ENCODE results near the gene CRYL1.

Gene CRYL1

DNA sequence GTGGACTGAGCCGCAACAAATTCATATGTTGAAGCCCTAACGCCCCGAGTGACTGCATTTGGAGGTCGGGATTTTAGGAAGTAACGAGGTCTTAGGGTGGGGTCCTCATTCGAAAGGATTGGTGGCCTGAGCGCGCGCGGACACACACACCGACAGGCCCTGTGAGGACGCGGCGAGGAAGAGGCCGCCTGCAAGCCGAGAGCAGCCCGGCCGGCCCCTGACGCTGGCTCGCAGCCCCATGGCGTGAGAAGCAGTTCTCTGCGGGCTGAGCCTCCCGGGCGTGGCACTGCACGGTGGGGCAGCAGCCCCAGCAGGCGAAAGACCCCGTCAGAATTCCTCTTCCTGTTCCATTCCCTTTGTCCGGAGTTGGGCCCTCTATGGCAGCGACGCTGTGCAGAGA lies 131.2 kb downstream of the CRYL1 start:
- FAIRE-seq, result no peak

DNA sequence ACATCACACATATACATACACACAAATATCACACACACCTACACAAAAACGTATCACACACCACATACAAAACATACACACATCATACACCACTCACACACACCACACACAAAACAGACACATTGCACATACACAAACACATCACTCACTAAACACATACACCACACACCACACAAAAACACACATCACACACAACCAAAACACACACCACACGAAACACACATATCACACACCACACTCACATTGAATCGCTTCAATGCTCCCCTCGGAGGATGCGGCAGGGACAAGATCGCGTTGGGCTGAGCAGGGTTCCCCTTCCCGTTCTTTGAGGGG lies 131.5 kb downstream of the CRYL1 start:
- FAIRE-seq, result no peak

DNA sequence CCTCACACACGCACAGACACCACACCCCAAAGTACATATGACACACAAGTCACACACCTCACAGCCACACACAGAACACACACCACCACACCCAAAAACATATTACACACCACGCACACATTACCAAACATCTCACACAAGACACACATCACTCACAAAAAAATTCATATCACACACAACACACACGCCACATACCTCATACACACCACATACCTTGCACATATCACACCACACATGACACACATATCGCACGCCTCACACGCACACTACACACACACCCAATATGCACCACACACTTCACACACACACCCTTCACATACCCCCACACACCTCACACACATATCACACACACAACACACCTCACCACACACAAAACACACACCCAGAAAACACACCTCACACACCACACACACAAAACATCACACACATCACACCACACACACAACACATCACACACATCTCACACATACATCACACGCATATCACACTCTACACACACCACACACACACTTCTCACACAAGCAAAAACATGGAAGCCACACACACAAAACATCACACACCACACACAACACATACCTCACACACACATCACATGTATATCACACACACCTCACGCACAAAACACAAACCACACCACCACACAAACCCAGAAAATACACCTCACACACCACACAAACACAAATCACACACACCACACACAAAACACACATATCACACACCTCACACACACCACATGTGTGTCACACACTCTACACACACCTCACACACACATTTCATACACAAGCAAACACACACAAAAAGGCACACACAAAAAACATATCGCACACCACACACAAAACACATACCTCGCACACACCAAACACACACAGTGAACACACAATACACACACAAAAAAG lies 132.1 kb downstream of the CRYL1 start:
- no peak for FAIRE-seq

DNA sequence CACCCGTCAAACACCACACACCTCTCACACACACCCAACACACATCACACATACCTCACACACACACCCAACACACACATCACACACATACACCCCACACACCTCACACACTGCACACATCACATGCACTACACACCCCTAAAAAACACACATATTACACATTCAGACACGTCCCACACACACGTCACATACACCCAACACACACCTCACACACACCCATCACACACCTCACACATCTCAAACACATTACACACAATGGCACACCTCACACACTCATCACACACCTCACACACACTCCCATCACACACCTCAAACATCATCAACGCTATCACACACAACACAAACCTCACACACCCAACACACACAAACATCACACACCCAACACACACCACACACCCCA lies 133.1 kb downstream of the CRYL1 start:
- FAIRE-seq, result no peak

DNA sequence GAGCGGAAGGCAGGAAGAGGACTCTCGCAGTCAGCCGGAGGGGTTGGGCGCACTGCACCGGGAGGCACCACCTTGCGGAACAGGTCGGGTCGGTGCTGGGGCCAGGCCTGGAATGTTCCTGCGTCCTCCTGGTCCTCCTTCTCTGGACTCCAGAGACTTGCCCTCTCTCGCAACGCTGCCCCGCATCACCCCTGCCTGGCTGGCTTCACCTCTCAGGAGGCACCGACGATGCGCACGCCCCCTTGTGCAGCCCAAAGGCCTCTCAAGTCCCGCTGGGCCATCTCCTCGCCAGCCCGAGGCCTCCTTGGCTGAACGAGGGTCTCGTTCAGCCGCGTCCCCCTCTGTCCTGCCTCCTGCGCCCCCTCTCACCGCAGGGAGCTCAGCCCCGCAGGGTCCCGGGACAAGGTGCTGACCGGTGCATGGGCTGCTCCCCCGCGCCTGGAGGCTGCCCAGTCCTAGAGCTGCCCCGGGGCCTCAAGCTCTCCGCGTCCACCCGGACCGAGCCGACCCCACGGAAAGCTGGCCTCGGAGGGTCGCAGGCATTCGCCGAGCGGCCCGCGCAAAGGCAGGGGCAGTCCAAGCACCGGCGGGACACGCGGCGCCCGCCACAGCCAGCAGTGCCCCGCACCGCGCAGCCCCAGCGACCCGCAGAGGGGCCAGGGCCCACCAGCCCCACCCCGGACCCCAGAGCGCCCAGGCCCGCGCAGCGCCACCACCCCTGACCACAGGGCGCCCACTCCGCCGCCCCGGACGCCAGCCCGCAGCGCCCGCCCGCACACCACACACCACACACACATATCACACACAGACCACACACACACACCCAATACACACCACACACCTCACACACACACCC lies 133.8 kb downstream of the CRYL1 start:
- FAIRE-seq, result no peak

DNA sequence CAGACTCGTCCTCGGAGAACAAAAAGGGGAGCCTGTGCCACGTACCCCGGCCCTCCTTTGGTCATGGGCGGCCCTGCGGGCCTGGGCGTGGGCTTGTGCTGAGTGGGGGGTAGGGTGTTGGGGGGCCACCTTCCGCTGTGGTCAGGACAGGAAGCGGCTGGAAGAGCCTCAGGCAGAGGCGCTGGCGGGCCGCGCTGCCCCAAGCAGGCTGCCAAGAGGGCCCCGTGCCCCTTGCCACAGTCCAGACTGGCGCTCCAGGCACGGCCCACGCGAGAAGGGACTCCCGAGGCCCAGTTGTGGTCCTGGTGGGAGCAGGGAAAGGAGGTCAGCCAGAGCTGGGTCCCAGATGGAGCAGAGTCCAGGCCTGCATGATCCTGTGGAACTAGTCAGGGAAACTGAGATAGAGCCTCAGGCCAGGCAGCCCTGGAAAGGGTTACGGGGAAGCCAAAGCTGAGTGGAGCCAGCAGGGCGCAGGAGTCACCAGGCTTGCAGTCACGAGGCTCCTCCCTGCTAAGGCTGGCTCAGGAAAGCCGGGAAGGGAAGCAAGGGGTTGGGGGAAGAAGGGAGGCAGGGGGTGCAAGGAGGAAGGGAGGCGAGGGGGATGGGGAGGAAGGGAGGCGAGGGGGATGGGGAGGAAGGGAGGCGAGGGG lies 135.0 kb downstream of the CRYL1 start:
- FAIRE-seq, result no peak

DNA sequence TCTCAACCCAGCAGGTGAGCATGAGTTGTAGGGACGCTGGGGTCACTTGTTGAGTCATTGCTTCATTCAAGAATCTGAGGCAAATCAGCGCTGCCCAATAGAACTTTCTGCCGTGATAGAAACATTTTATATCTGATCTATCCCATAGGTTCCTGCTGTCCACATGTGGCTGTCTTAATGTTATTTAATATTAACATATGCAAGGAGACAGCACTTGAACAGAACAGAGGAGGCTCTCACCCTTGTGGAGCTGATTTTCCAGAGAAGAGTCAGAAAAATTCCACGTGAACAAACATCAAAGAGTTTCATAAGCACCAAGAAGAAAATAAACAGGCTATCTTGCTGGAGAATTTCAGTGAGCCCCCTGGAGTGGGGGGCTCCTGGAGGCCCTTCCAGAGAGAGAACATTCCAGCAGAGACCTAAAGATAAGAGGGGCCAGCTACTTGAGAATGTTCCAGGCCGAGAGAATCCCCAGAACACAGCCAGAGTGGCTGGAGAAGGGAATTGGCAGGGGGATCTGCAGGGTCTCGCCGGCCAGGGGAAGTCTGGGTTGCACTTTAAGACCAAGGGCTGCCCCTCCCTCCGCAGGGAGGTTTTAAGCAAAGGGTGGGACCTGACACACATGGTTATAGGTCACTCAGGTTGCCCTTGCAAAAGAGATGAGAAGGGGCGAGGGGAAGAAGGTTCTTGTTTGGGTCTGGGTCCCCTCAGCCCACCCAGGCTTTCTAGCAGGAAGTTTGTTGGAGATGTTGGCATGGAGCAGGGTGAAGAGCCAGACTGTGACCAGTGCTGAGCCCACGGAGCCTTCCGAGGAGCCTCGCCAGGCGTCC lies 135.7 kb downstream of the CRYL1 start:
- no peak for FAIRE-seq

DNA sequence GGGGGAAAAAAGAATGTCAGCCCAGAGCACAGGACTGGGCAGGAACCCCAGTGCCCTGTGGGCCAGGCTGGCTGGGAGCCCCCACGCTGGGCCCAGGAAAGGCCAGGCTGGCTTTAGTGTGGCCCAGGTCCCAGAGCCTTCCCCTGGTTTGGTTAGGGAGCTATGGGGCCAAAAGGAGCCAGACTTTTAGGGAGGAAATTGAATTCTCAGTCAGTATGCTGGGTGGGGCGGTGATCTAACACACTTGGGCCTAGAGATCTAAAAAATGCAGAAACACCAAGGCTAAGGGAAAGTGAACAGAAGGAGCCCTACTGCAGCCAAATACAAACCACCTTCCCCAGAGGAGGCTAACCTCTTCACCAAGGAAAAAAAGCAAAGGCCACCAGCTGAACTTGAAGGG lies 137.5 kb downstream of the CRYL1 start:
- FAIRE-seq, result no peak

DNA sequence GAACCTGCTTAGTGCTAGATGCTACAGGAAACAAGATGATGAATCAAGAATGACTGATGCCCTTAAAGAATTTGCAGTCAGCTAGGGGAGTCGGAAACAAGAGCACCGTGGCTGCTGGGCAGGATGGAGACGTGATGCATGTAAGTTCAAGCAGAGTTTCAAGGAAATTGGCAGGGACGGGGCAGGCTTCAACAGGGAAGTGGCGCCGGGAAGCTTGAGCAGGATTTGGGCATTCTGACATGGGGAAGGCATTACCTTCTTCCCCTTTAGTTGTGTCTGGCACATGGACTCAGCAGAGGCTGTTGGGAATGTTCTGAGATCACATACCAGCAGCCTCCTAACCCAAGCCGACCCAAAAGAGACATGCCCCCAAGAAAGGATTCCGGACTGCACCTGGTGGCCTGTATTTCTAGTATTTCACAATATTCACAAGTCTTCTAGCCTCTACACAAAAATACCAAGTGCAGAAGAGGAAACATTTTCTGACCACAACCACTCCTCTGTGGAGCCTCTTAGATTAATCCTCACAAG lies 138.2 kb downstream of the CRYL1 start:
- no peak for FAIRE-seq

DNA sequence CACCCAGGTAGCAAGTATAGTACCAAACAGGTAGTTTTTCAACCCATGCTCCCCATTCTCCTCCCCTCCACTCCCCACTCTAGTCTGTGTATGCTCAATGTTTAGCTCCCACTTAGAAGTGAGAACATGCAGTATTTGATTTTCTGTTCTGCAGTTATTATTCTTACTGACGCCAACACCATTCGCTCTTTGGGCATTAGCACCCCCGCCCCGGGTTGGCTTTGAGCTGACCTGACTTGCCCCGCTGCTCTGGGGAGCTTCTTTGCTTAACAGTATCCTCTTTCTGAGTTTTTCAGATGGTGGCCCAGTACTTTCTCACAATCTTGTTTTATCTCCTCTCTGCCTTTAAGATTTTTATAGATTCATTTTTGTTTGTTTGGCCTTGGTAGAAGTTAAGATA lies 138.7 kb downstream of the CRYL1 start:
- no peak for FAIRE-seq

DNA sequence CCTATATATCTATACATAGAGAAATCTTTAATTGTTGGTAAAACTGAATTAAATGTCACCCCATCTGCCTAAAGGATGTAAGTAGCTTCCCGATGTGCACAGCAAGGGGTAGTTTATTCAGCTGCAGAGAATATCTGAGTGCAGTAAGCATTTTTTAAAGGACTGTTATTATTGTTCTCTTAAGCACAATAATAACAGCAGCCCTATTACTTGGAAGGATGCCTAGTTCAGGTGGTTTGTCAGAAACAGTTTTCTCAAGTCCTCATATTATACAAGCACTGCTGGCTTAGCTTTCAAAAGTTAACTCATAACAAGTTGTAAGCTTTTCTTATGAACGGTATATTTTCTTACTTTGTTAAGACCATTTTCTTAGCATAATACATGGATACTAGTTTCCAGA lies 142.6 kb downstream of the CRYL1 start:
- no peak for FAIRE-seq

DNA sequence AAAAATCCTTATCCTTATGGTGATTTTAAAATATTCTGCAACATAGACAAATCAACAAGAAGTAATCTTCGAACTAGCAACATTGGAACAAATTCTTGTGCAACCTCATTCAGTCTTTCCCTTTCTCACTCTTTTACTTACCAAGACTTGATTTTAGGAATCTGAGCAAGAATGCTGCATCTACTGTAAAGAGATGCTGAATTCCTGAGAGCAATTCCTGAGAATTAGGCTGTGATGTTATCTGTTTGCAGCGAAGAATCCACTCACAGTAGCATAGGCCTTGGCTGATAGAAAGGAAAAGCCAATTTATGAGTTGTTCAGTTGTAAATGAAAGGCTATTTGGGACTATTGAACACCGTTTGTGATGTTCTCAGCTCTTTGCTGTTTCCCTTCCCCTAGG lies 144.3 kb downstream of the CRYL1 start:
- no peak for FAIRE-seq

DNA sequence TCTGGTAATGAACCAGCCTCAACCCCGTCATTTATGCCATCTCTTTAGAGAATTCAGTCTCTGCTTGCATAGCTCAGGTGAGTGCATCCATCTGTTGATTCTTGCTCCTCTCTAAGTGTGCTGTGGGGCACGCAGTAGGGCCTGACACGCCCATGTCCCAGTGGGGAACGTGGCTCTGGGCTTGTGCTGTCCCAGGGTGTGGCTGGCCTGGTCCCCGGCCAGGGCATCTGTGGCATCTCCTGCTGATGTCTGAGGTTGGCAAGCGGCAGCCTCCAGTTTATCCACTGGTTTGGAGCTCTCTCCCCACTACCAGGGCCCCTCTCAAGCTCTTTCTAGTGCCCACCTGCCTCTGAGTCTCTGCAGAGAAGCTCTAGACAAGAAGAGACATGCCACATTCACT lies 146.9 kb downstream of the CRYL1 start:
- FAIRE-seq, result no peak

DNA sequence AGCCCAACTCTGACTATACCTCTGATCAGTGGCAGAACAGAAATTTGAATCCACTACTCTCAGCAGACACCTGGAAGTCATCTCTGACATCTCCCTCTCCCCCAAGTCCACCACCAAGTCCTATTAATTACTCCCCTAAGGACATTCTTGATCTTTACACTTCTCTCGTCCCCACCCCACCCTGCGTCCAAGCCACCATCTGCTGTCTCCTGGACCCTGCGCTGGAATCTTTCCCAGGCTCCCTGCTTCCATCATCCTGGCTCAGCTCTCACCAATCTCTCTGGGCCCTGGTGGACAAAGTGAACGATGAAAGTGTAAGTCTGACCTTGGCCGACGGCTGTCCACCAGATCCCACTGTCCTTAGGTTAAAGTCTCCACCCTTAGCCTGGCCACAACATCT lies 147.9 kb downstream of the CRYL1 start:
- no peak for FAIRE-seq

DNA sequence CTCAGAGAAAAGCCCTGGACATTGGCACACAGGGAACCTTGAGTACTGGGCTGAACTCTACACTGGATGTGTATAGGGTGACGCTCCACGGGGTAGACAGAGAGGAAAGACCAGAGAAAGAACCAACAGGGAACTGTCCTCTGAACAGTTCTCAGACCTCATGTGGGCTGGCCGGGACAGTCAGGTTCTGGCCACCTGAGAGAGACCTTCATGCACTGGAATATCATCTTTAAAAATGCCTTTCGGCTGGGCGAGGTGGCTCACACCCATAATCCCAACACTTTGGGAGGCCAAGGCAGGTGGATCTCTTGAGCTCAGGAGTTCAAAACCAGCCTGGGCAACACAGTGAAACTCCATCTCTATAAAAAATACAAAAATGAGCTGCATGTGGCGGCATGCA lies 149.8 kb downstream of the CRYL1 start:
- no peak for FAIRE-seq

DNA sequence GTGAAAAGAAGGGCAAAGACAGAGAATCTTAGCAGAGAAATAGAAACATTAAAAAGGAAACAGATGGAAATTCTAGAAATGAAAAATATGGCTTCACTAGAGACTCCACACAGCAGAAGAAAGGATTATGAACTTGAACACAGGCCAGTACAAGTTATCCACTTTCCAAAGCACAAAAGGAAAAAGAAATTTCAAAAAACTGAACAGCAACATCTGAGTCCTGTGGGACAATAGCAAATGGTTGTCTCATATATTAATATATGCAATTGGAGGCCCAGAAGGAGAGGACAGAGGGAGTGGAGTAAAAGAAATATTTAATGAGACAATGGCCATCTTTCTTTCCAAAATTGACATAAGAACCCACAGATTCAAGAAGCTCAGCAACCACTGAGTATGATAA lies 151.8 kb downstream of the CRYL1 start:
- FAIRE-seq, result no peak

DNA sequence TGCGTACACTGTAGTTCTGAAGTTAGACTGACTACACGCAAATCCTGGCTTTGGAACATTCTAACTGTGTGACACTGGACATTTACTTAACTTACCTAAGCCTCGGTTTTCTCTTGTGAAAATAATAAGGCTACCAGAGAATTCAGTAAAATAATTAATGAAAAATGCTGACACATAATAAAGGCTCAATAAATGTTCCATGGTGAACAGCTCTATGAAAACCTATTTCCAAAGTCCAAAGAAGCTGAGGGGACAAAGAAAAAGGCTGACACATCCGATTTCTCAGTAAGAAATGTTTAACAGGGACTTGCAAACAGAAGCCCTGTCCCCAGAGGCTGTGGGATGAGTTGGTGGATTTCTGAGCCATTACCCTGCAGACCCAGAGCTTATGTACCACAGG lies 153.8 kb downstream of the CRYL1 start:
- no peak for FAIRE-seq

DNA sequence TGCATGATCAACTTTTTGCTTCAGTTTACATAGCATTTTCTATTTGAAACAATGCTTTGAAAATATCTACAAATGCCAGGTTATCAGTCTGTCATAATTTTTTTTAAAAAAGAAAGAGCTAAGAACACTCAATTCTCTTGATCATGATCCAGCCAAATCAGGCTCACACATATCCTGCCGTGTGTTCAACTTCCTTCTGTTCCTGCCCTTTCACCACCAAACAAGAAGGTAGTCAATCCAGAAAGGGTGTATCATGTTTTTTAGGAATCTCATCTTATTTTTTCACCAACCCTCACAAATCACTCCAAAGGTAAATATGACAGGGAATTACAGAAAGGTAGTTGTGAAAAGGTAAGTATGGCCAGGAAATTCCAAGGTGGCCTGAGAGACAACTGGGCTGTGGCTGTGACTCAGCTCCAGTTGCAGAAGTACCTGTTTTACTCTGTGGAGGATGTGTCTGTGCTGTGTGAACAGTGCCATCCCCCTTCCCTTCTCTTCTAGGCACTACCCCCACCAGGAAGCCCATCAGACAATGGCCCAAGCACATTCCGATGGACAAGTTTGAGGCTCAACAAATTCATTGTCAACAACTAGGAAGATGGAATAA lies 154.7 kb downstream of the CRYL1 start:
- no peak for FAIRE-seq

DNA sequence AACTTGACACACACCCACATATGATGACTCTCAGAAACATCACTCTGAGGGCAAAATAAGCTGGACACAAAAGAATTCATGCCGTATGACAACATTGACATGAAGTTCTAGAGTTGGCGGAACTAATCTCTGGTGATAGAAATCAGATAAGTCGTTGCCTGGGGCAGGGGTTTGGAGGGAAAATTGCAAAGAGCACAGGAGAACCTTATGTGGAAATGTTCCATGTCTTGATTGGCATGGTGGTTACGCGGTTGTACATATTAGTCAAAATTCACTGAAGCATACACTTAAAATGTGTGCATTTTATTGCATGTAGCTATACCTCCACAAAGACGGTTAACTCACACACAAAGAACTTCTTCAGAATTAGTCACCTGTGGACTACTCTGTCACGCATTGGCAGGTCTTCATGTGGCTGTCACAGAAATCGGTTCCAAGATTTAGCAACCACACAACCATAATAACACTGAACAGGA lies 155.7 kb downstream of the CRYL1 start:
- no peak for FAIRE-seq

DNA sequence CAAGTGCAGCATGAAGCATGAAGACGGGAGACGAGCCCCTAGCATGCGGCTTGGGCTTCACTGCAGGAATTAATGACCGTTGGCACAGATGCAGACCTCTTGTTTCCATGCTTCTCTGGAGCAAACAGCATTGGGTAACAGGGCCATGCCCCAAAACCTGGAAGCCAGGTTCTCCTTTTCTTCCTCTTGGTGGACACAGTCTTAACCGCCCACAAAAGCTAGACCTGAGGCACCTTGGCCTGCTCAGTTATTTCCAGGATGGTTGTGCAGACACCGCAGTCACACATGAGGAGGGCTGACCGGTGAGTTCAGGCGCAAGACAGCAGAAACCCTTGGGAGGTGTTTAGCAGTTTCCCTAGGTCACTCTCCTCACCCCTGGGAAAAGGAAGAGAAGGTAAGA lies 159.6 kb downstream of the CRYL1 start:
- FAIRE-seq, result no peak

DNA sequence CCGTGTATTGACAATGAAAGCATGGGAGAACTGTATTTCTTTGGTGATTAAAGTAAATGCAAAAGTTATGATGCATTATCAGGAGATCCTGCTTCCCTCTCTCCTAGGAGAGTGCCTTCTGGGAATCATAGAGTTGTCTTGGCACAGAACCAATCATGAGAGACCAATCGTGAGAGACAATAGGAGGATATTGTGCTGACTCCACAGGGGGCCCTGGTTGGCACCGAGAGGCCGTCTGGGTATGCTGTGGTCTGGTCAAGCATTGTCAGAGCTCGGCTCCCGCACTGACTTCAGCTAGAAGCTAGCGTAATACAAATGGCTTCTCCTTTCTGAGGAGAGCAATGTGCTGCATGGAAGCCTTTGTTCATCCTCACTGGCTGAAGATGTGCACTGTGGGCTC lies 162.1 kb downstream of the CRYL1 start:
- FAIRE-seq, result no peak

DNA sequence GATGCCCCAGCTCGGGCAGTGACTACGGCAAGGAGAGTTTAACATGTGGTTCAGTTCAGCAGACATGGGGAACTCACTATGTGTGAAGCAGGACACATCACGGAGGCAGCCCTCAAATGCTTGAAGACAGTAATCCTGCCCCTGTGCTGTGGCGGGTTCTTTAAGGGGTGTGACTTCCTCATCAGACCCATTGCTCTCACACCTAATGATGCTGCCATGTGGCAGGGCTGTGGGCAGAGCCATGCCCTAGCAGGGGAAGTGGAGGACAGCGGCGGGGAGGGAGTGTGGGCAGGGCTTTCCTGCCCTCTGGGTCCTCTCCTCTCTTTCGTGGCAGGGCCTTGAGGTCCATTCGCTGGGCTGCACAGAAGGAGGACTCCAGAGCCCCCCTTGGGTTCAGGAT lies 162.5 kb downstream of the CRYL1 start:
- no peak for FAIRE-seq

Data from islet of Langerhans (tissue), 1 donor.